Astrocyte (in vitro differentiated cells and primary cell): ENCODE results near the gene BEST1. TPM values are rescaled to one million over a fixed set of nuclear protein-coding genes. Genes with fewer than 3 reads are reported as not detected.

Experiments used
- DNase-seq: peaks from one replicate; pipeline ENCODE4 v3.0.0-alpha.2; 2010; ENCODE audit warnings: low read depth
- FAIRE-seq: peaks from 2 replicates; lab custom pipeline; 2011; peaks lifted over from hg19 to GRCh38; lab: Jason Lieb, UNC
- H2AFZ ChIP-seq: 2 replicates; pipeline ENCODE4 v1.6.0; 2012; ENCODE audit warnings: low read depth, low read length, inconsistent platforms
- H3K27ac ChIP-seq: 2 replicates; pipeline ENCODE4 v1.5.1; 2011; ENCODE audit warnings: low read depth, low read length, inconsistent platforms
- H3K27me3 ChIP-seq: 2 replicates; pipeline ENCODE4 v1.6.0; 2011; ENCODE audit warnings: low read length, inconsistent platforms; ENCODE audit not compliant: insufficient read depth
- H3K36me3 ChIP-seq: 2 replicates; pipeline ENCODE4 v1.5.1; 2011; ENCODE audit warnings: low read length, inconsistent platforms; ENCODE audit not compliant: insufficient read depth
- H3K4me1 ChIP-seq: 2 replicates; pipeline ENCODE4 v1.5.1; 2011; ENCODE audit warnings: low read length, inconsistent platforms; ENCODE audit not compliant: insufficient read depth
- H3K4me2 ChIP-seq: 2 replicates; pipeline ENCODE4 v1.6.0; 2012; ENCODE audit warnings: low read length, inconsistent platforms
- H3K4me3 ChIP-seq: 2 replicates; pipeline ENCODE4 v1.5.1; 2011; ENCODE audit warnings: low read depth, mild to moderate bottlenecking, low read length, inconsistent platforms; ENCODE audit not compliant: insufficient read depth
- H3K79me2 ChIP-seq: 2 replicates; pipeline ENCODE4 v1.6.0; 2012; ENCODE audit warnings: mild to moderate bottlenecking, low read length, inconsistent platforms; ENCODE audit not compliant: insufficient read depth
- H3K9ac ChIP-seq: 2 replicates; pipeline ENCODE4 v1.6.0; 2012; ENCODE audit warnings: mild to moderate bottlenecking, low read length, inconsistent platforms
- H3K9me3 ChIP-seq: 2 replicates; pipeline ENCODE4 v1.5.1; 2012; ENCODE audit warnings: low read depth, mild to moderate bottlenecking, low read length, inconsistent platforms; ENCODE audit not compliant: insufficient read depth
- H4K20me1 ChIP-seq: 2 replicates; pipeline ENCODE4 v1.6.0; 2012; ENCODE audit warnings: low read length, inconsistent platforms; ENCODE audit not compliant: insufficient read depth
- H3K27ac Mint-ChIP-seq: one replicate; pipeline ENCODE4 v1.8.0; 2021; ENCODE audit warnings: mild to moderate bottlenecking, mixed read lengths; ENCODE audit not compliant: unreplicated experiment
- H3K27me3 Mint-ChIP-seq: one replicate; pipeline ENCODE4 v1.8.0; 2021; ENCODE audit warnings: low read depth, mixed read lengths; ENCODE audit not compliant: unreplicated experiment
- H3K36me3 Mint-ChIP-seq: one replicate; pipeline ENCODE4 v1.8.0; 2021; ENCODE audit warnings: low read depth, mixed read lengths; ENCODE audit not compliant: unreplicated experiment
- H3K4me1 Mint-ChIP-seq: one replicate; pipeline ENCODE4 v1.8.0; 2021; ENCODE audit warnings: low read depth, mixed read lengths; ENCODE audit not compliant: unreplicated experiment
- H3K4me3 Mint-ChIP-seq: one replicate; pipeline ENCODE4 v1.8.0; 2021; ENCODE audit warnings: mild to moderate bottlenecking, moderate library complexity, mixed read lengths; ENCODE audit not compliant: unreplicated experiment
- H3K9me3 Mint-ChIP-seq: one replicate; pipeline ENCODE4 v1.8.0; 2021; ENCODE audit warnings: mild to moderate bottlenecking, mixed read lengths; ENCODE audit not compliant: unreplicated experiment
- CTCF ChIP-seq: IDR thresholded peaks from 2 replicates; pipeline ENCODE4 v1.5.1; 2011; ENCODE audit warnings: low read depth, mild to moderate bottlenecking, inconsistent platforms, low read length, moderate library complexity; ENCODE audit not compliant: insufficient read depth
- EZH2 ChIP-seq: IDR thresholded peaks from 2 replicates; pipeline ENCODE4 v1.6.1; 2012; ENCODE audit warnings: mild to moderate bottlenecking, low read length, inconsistent platforms; ENCODE audit not compliant: insufficient read depth
- total RNA-seq: library from RNA; stranded (reverse); gene quantifications from 2 replicates; pipeline ENCODE4 v1.2.1, GENCODE V29; 2021

BEST1 gene
- total RNA-seq, 1 donor from 2014 or later, result 0.66 TPM

GRCh38 chr11:61946894-61947293 lies 3.3 kb upstream of the BEST1 start:
- H3K27ac Mint-ChIP-seq, result no peak overlapping the region
- no peak overlapping the region for H3K4me3 Mint-ChIP-seq

GRCh38 chr11:61947486-61948210 lies 2.5 kb upstream of the BEST1 start:
- Mint-ChIP-seq H3K27ac (no peak overlapping the region), H3K4me3 (no peak overlapping the region), H3K4me1 (peaks cover 8% of the 10 kb centered on the region), H3K36me3 (no peaks in the 10 kb centered on the region), H3K27me3 (peaks cover 20% of the 10 kb centered on the region), H3K9me3 (no peaks in the 10 kb centered on the region)
- DNase-seq, result peak; percentile 61
- Histone ChIP-seq H3K79me2 (no peaks in the 10 kb centered on the region), H3K9ac (no peak overlapping the region), H3K4me3 (no peak overlapping the region), H3K9me3 (no peaks in the 10 kb centered on the region), H3K36me3 (no peaks in the 10 kb centered on the region), H3K27ac (no peak overlapping the region), H4K20me1 (no peaks in the 10 kb centered on the region), H3K4me1 (no peaks in the 10 kb centered on the region), H2AFZ (peak overlapping the region; percentile 67), H3K4me2 (no peak overlapping the region), H3K27me3 (no peaks in the 10 kb centered on the region)
- FAIRE-seq, result no peak
- no peak for TF ChIP-seq EZH2
- TF ChIP-seq CTCF, result peak; percentile 96

More at GRCh38 chr11:61946894-61947293, 3.3 kb upstream of the BEST1 start:
- DNase-seq, result no peak
- H3K27me3 Mint-ChIP-seq, result peaks cover 20% of the 10 kb centered on the region
- Histone ChIP-seq H3K9ac (no peak overlapping the region), H3K9me3 (no peaks in the 10 kb centered on the region), H3K79me2 (no peaks in the 10 kb centered on the region), H2AFZ (no peak overlapping the region), H3K4me1 (no peaks in the 10 kb centered on the region), H3K4me2 (no peak overlapping the region), H3K4me3 (no peak overlapping the region), H4K20me1 (no peaks in the 10 kb centered on the region), H3K36me3 (no peaks in the 10 kb centered on the region), H3K27me3 (no peaks in the 10 kb centered on the region), H3K27ac (no peak overlapping the region)
- peaks cover 8% of the 10 kb centered on the region for H3K4me1 Mint-ChIP-seq
- no peak for FAIRE-seq
- no peaks in the 10 kb centered on the region for H3K9me3 Mint-ChIP-seq
- no peaks in the 10 kb centered on the region for H3K36me3 Mint-ChIP-seq
- no peak for TF ChIP-seq CTCF
- TF ChIP-seq EZH2, result no peak

GRCh38 chr11:61948505-61948904 lies 1.6 kb upstream of the BEST1 start:
- no peak overlapping the region for H3K9ac ChIP-seq
- H3K4me3 Mint-ChIP-seq, result no peak overlapping the region
- H3K4me1 Mint-ChIP-seq, result peaks cover 8% of the 10 kb centered on the region
- H3K9me3 ChIP-seq, result no peaks in the 10 kb centered on the region
- no peaks in the 10 kb centered on the region for H3K27me3 ChIP-seq
- H4K20me1 ChIP-seq, result no peaks in the 10 kb centered on the region
- no peak overlapping the region for H3K4me3 ChIP-seq
- no peak overlapping the region for H3K4me2 ChIP-seq
- H3K27ac ChIP-seq, result no peak overlapping the region
- H3K79me2 ChIP-seq, result no peaks in the 10 kb centered on the region
- DNase-seq, result no peak
- no peaks in the 10 kb centered on the region for H3K4me1 ChIP-seq
- H2AFZ ChIP-seq, result no peak overlapping the region
- H3K36me3 Mint-ChIP-seq, result no peaks in the 10 kb centered on the region
- H3K27me3 Mint-ChIP-seq, result peaks cover 18% of the 10 kb centered on the region
- H3K36me3 ChIP-seq, result no peaks in the 10 kb centered on the region
- TF ChIP-seq CTCF, result no peak
- TF ChIP-seq EZH2, result no peak
- no peaks in the 10 kb centered on the region for H3K9me3 Mint-ChIP-seq
- no peak for FAIRE-seq
- H3K27ac Mint-ChIP-seq, result no peak overlapping the region
